Stimulated activated CD4-positive, alpha-beta T cell treated with anti-CD3 and anti-CD28 coated beads, Interleukin-1b, Interleukin-23, amount 100 ng/mL, for 24 hours (primary cell): ENCODE results near the gene SIMC1.
"Not testable (repeated sequence)": the region's sequence is repeated elsewhere in the genome, so short reads cannot be mapped to it uniquely, and the experiment has no call there.

Experiments
- DNase-seq, 4 experiments: peaks; one replicate each; pipeline ENCODE4 v3.0.0-alpha.2; 2020; ENCODE audit warnings: low read depth in 4 of 4, low spot score in 1 of 4

The SIMC1 gene

DNA sequence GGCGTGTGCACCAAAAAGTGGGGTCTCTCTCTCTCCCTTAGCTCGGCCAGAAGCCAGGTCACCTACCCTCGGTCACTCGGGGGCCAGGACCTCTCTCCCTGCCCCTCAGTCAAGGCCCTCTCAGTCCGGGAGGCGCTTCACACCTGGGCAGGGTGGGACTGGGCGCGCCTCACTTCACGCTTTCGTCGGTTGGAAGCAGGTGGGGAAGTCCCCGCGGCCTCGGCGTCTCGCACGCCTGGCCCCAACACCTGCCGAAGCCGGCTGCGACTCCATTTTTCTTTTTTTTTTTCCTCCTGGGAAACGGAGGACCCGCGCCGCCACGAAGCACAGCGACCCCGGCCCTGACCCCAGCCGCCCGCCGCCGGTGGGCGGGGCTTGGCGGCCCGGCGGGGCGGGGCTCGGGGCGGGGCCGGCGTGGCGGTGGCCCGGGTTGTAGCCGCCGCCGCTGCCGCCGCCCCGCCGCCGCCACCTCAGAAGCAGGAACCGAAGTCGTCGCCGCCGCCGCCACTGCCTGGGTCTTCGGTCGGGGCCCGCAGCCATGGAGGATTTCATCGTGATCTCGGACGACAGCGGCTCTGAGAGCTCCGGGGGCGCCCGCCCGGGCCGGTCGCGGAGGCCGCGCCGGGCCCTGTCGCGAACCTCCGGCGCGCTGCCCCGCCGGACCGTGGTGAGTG, at the start of gene SIMC1:
SIMC1 (plus strand) TSS at position 454 of the 674 bp plus-strand sequence; CDS start at position 539, 85 bp downstream.
- peak; percentile 18 to 34 (median 26) for DNase-seq

DNA sequence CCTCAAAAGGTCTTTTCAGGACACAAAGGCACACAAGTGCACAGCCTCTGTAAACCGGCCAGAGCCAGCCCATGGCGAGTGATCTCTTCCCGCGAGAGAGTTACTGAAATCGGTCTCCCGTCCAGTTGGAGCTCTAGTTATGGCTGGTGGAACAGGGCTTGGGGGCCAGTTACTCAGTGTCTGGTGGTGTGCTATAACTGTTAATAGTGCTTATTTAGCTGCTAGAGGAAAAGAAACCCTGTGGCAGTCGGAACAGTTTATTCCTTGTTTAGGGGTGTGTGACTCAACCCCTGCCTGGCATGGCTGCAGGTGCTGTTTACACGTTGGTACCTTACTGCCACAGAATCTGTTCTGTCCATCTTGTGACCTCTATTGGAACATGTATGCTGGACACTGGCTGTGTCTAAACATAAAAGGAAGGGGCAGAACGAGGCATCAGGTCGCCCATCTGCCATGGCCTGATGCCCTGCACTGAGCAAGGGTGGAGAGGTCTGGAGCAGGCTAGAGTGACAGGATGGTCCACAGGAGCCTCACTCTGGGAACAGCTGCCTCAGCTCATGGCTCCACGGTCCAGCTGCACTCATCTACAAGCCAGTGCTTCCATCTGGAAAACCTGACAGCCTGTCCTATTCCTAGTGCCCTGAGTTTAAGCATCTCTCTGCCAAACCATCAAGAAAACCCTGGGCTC, 49.6 kb upstream of the SIMC1 start:
- no peak for DNase-seq

DNA sequence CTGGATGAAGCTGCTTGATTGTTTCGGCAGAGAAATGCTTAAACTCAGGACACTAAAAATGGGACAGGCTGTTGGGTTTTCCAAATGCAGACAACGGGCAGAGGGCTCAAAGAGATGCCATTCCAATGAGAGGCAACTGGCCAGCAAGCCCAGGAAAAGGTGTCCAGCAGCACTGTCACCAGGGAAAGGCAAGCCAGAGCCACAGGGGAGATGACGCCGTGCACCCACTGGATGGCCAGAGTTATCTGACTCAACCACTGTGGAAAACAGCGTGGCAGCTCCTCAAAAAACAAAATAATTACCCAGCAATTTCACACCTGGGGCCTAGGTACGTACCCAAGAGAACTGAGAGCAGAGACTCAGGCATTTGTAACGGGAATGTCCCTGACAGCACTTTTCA, 48.4 kb upstream of the SIMC1 start:
- DNase-seq: no peak

DNA sequence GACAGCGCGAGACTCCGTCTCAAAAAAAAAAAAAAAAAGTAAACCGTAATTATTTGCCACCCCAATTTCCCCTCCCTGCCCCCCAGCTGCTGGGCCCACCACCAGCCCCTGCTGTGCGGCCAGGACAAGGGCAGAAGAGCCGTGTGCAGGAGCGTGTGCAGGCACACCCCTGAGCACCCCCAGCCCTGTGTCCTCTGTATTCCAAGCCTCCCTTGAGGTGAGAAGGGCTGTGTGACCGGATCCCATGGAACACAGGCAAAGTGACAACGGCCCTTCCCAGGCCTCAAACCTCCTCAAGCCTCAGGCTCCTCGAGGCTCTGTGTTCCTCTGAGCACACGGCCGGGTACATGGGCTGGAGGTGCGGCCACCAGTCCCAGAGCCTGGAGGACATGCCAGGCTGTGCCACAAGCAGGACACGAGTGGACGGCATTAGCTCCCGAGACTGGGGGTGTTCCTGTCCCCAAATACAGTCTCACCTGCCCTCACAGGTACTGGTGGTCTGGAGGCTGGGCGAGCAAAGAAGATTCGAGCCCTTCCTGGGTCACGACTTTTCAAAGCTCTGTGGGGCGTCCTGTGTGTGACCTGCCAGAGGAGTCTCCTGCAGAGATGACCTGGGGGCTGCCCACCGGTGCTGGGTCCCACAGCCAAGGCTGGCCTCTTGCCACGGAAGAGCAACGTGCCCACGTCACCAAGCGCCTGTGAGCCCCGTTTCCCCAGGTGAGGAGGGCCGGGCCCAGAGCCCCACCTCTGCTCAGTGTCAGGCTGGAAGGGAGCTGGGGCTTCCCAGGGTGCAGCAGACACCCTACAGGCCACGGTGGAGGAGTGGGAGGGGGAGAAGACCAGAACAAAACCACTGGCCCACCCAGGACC, 47.1 kb upstream of the SIMC1 start:
- DNase-seq: no peak

DNA sequence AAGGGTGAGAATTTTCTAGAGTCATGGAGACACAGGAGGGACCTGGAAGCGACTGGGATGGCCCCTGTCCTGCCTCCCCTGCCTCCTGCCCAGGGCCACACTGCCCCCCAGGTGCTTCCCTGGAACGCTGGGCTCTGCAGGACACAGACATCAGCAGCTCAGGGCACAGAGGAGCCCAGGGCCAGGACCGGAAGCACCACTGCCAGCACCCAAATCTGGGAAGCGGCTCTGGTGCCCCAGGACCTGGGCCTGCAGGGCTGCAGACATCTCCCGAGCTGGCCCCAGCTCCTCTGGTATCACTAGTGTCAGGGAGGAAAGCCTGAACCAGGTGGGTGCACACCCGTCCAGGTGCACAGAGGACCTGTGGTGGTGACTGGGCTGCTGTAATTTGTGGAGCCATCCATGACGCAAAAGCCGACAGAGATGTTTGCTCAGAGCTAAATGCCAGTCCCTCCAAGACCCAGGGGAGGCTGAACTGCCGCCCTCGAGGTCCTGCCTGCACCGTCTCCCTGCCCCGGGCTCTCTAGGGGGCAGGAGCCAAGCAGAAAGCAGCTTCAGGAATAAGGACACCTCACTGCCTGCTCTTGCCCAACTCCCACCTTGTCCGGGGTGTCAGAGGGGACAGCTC, 46.0 kb upstream of the SIMC1 start:
- no peak for DNase-seq

DNA sequence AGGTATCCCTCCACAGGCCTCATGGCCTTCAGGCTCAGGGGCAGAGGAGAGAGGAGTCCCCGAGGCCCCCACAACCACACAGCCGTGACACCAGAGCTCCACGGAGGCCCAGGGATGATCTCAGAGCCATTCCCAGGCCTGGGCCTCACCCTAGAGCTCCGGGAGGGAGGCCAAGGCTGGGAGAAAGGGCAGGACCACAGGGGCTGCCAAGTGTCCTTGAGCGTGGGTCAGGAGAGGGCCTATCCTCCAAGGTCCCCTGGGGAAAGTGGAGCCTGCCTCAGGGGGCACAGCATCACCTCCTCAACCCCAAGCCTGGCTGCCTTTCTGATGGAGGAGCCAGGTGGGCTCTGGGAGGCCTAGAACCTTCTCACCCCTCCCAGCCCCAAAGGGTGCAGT, 45.5 kb upstream of the SIMC1 start:
- not testable (repeated sequence) for DNase-seq

DNA sequence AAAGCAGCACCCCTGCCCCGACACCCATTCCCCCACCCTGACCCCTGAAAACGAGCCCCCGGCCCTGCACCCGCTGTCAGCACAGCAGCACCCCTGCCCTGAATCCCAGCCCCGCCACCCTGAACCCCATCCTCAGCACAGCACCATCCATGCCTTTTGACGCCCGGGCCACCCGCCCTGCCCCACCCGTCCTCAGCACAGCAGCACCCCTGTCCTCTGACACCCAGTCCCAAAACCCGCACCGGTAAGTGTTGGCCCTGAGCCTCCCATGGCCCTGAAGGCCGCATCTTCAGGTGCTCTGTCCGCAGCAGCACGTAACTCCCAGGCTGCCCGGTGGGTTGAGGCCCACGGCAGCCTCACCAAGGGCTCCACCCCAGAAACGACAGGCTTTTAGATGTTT, 44.6 kb upstream of the SIMC1 start:
- DNase-seq: not testable (repeated sequence)

DNA sequence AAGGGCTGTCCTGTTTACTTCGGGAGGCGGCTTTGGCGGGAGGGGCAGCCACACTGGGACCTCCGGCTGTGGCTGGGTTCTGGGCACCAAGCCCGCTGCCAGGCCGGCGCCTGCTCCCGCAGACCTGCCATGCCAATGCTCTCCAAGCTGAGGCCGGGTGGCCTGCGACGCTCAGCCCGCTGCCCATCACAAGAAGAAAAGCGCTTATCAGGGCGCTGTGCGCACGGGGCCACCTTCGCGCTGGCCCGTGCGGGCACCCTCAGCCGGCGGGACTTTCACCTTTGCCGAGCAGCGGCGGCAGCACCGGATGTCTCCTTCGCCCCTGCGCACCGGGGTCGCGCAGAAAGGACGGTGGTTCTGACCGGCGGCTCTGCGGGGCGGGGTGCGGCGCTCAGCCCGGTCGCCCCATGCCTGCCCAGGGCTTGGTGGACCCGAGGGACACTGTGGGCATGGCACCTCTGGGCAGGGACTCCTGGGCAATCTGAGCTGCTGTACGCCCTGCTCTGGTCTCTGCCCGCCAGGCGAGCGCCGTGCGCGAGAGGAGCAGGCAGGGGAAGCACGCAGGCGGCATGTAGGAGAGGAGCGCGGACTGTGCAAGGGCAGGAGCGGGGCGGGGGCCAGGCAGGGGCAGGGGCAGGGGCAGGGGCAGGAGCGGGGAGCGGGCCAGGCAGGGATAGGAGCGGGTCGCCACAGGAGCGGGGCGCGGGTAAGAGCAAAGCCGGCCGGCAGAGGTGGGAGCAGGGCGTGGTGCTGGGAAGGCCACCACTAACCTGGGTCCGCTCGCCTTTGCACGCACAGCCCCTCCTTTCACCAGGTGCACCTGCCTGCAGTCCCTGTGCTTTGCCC, 43.8 kb upstream of the SIMC1 start:
- DNase-seq: not testable (repeated sequence)

DNA sequence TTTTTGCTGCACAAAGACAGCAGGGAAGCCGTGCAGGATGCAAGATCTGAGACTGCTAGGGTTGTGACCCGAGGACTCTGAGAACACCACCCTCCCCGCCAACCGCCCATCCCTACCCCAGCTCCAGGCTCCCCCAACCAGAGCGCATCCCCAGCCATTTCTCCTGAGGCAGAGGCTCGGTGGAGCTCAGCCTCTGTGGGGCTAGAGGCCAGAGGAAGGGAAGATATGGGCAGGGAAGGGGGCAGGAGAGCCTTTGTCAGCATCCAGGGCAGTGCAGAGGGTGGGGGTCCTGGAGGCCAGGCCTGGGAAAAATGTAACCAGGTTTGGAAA, 43.2 kb upstream of the SIMC1 start:
- DNase-seq: not testable (repeated sequence)

DNA sequence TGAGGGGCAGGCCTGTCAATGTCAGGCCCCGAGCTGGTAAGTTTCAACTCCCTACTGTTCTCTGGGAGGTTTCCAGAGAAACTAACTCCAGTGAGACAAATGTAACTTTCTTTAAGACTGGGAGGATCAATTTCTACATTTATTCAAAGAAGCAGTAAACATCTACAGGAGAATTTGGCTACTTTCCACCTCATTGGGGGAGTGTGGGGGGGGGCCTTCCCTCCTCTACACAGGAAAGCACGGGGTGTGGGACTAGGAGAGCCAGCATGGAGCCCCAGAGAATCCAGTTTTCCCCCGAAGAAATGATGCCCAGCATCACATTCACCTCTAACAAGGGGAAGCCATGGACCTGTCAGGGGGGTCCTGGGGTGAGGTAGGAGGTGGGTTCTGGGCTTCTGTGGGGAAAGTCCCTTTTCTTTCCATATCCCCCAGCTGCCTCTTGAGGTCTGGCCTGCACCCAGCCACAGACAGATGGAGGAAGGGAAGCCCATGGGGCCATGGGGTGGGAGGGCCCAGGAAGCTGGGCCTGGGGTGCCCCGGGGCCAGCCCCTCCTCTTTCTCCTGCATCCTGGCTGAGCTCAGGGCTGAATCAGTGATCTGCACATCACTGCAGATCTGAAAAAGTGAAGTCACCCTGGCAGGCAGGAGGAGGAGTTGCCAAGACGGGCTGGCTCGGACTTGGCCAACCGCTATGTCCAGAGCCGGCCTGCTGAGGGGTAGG, 42.6 kb upstream of the SIMC1 start:
- not testable (repeated sequence) for DNase-seq

DNA sequence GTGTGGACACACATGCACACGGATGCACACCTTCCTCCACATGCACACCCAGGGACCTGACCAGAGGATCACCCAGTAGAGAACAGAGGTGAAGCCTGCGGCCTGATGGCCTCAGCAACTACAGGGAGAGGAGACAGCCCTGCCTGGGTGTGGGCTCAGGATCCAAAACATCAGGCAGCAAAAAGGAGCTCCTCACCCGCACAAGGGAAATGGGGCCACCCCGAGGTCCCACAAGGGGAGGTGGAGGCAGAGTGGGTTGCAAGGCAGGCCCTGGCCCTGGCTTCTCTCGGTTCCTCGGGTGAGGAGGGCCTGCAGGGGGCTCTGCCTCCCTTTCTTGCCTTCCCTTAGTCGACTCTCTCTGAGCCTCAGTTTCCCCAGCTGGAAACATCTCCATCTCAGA, 41.4 kb upstream of the SIMC1 start:
- DNase-seq: not testable (repeated sequence)

DNA sequence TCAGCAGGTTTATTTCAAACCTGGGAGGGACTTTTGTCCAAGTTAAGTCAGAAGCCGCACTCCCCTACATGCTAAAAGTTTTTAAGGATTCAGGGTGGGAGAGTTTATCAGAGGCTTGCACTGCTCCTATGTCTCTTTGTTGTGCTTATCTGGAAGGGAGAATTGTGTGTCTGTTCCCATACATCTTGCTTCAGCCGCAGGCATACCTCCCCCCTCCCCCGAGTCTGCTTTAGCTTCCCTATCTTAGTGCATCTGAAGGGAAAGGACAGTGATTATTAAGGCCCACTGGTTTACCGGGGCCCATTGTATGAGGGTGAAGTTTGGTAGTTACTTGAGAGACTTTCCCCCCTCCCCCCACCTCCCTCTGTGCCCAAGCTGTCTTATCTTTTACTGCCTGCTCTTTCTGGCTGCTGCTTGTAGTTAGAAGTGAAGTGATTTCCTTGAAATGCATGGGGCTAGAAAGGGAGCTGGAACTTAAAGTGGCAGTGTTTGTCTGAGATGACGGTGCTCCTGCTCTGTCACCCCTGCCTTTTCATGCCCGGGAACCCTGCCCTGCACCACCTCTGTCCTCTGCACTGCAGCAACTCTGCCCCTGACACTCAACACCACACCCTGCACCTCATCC, 40.9 kb upstream of the SIMC1 start:
- DNase-seq: not testable (repeated sequence)

DNA sequence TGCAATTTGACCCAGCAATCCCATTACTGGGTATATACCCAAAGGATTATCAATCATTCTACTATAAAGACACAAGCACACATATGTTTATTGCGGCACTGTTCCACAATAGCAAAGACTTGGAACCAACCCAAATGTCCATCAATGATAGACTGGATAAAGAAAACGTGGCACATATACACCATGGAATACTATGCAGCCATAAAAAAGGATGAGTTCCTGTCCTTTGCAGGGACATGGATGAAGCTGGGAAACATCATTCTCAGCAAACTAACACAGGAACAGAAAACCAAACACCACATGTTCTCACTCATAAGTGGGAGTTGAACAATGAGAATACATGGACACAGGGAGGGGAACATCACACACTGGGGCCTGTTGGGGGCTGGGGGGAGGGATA, 39.9 kb upstream of the SIMC1 start:
- DNase-seq: not testable (repeated sequence)

DNA sequence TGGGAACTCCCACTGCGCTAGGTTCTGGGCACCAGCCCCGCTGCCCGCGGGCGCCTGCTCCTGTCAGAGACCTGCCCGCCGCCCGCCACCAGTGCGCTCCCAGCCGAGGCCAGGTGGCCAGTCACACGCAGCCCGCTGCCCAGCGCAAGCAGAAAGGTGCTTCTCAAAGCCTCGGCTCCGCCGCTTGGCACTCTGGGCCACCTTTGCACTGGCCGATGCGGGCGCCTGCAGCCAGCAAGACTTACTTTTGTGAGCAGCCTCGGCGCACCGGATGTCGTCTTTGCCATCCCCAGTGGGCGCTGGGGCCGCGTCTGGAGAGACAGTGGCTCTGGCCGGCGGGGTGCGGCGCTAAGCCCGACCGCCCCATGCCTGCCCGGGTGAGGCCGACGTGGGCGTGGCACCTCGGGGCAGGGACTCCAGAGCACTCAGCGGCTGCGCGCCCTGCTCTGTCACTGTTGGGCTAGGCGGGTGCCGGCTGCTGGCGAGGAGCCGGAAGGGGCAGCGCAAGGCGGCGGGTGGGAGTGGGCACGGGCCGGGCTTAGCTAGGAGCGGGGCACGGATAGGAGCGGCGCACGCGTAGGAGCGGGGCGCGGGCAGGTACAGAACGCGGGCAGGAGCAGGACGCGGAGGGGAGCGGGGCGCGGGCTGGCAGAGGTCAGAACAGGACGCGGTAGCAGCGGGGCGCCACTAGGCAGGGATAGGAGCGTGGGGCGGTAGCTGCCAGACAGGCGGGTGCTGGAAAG, 39.1 kb upstream of the SIMC1 start:
- not testable (repeated sequence) for DNase-seq

DNA sequence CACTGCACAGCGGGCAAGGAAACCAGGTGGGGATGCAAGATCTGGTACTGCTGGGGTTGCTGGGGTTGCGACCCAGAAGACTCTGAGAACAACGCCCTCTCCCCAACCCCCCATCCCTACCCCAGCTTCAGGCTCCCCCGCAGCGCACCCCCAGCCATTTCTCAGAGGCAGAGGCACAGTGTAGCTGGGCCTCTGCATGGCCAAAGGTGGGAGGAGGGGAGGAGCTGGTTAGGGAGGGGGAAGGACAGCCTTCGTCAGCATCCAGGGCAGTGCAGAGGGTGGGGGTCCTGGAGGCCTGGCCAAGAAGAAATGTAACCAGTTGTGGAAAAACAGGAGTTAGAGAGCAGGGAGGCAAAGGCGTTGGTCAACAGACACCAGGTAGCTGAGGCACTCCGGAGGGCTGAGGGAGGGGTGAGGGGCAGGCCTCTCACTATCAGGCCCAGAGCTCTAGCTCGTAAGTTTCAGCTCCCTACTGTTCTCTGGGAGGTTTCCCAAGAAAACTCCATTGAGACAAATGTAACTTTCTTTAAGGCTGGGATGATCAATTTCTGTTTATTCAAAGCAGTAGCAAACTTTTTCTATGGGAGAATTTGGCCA, 38.3 kb upstream of the SIMC1 start:
- not testable (repeated sequence) for DNase-seq

DNA sequence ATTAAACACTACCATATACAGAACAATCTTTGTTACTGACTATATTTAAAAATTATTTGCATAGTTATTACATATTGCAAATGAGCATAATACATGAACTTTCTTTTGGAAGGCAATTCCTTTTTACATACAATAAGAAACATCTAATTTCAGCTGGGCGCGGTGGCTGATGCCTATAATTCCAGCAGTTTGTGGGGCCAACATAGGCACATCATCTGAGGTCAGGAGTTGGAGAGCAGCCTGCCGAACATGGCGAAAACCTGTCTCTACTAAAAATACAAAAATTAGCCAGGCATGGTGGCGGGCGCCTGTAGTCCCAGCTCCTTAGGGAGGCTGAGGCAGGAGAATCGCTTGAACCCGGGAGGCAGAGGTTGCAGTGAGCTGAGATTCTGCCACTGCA, 36.4 kb upstream of the SIMC1 start:
- no peak for DNase-seq

DNA sequence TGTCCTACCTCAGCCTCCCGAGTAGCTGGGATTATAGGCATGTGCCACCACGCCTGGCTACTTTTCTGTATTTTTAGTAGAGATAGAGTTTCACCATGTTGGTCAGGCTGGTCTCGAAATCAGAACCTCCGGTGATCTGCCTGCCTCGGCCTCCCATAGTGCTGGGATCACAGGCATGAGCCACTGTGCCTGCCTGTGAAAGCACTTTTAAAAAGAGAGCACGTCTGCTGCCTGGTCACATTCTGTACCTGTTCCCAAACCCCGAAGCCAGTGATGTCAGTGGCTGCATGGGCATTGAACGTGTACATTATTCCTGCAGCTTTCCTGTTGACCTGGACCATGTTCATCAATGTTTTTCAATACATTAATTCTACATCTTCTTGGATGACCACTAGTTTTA, 35.1 kb upstream of the SIMC1 start:
- DNase-seq: no peak

DNA sequence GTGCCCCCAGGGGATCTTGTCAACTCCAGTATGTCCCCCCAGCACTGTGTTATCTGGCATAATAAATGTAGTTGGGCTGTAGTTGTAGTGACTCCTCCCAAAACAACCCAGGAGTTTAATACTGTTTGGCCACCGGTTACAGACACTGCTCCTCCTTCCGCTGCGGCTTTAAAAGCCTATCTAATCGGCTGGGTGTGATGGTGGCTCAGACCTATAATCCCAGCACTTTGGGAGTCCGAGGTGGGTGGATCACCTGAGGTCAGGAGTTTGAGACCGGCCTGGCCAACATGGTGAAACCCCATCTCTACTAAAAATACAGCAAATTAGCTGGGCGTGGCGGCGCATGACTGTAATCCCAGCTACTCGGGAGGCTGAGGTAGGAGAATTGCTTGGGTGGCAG, 34.7 kb upstream of the SIMC1 start:
- DNase-seq: not testable (repeated sequence)
